Astrocyte (in vitro differentiated cells and primary cell): ENCODE data around the gene CHAF1B.

Source experiments
- CTCF ChIP-seq: IDR thresholded peaks from 2 replicates; pipeline ENCODE4 v1.5.1; 2011; ENCODE audit warnings: low read depth, mild to moderate bottlenecking, inconsistent platforms, low read length, moderate library complexity; ENCODE audit not compliant: insufficient read depth
- EZH2 ChIP-seq: IDR thresholded peaks from 2 replicates; pipeline ENCODE4 v1.6.1; 2012; ENCODE audit warnings: mild to moderate bottlenecking, low read length, inconsistent platforms; ENCODE audit not compliant: insufficient read depth

- TF ChIP-seq CTCF (no peak), EZH2 (no peak)
These were observed 11.8 kb downstream of the CHAF1B start for GRCh38 chr21:36396971-36397370.
